Activated naive CD8-positive, alpha-beta T cell treated with anti-CD3 and anti-CD28 coated beads, Interleukin-2, amount 50 U/mL, for 16 hours (primary cell): ENCODE results near the gene SPTBN5.

Experiments used
- DNase-seq: peaks from one replicate; pipeline ENCODE4 v3.0.0-alpha.2; 2020; ENCODE audit warnings: low read depth, low spot score

Gene SPTBN5

DNA sequence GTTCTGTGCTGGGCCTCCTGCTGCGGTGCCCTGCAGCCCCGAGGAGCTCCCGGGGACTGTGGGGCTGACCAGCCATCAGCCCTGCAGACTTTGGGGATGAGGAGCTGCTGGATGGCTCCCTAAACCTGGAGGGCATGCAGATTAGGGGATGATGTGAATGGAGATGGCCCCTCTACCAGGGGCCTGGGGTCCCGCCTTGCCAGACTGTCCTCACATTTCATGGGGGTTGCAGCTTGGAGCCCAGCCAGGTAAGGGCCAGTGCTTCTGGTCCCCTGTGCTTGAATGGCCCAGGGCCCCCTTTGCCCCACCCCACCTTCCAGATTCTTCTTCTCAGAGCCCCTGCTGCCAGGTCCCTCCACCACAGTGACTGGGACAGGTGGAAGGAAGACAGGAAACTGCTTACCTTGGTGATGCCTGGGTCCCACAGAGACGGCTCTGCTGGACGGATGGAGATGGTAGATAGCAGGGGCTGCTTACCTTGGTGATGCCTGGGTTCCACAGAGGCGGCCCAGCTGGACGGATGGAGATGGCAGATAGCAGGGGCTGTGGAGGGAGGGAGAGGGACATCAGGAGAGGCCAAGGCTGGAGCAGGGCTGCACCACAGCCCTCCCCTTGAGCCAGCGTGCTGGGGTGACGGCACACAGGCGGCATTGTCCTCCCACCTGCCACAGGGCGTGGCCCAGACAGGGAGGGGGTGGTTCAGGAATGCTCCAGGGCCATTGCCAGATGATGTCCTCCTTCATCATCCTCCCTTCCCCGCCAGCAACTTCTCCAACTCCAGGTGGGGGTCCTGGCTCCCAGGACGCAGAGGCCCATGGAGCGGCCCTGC is at the start of gene SPTBN5:
Gene SPTBN5 (minus strand): TSS at position 632 of the 829 bp plus-strand sequence. CDS start 556 bp downstream, at position 76.
- DNase-seq = no peak

DNA sequence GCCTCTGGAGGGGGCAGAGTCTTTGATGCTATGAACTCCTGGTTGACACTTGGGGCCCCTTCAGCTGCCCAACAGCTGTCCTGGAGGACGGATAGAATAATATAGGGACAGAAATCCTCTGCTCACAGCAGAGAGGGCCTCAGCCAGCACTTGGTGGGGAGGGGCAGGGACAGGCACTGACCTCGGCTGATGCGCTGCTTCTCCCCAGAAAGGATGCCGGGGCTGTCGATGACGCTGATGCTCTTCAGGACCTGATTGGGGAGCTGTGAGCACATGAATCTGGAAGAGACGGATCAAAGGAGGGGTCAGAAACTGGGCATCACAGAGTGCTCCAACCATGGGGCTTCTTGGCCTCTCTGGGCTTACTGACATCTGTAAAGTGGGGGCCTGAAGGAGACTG is 49.0 kb upstream of the SPTBN5 start:
- no peak for DNase-seq

DNA sequence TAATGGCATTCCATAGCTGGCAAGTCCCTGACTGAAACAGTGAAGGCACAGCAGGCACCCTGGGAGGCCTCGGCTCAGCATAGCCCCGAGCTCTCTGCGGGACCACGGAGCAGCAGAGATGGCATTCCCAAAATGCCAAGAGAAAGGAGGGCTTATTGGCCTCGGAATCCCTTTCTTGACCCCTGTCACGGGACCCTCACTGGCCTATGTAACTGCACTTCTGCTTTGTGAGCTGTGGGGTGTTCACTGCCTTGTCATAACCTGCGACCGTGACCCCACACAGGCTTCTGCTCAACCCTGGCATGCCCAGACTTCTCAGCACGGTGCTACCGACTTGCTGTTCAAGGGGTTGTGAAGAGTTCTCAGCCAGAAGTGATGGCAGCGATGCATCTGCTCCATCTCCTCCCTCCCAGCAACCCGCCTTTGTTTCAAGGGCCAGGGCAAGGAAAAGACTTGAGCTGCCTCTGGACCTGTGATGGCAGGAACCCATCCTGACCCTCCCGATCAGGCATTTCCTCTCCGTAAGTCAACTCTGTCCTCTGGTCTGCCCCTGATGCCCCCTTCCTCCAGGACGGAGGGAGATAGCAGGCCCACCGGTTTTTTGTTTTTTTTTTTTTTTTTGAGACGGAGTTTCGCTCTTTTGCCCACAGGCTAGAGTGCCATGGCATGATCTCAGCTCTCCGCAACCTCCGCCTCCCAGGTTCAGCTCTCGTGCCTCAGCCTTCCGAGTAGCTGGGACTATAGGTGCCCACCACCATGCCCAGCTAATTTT is 48.0 kb upstream of the SPTBN5 start:
- no peak for DNase-seq

DNA sequence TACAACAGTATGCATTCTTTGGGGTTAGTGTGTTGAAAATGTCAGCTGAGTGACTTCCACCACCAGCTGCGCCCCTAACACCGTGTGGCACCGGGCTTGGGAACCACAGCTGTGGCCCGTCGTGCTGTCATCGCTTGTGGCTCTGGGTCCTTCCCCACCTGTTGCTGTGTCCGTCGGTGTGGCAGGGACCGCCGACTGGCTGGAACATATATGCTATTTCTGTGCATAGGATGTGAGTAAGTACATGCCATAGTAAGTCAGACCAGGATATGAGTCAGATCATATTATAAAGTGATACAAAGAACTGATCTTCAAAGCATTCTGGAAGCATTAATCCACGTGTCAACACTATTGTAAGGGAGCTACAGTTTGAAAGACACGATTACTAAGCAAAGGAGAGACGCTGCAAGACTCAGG is 46.6 kb upstream of the SPTBN5 start:
- DNase-seq = no peak

DNA sequence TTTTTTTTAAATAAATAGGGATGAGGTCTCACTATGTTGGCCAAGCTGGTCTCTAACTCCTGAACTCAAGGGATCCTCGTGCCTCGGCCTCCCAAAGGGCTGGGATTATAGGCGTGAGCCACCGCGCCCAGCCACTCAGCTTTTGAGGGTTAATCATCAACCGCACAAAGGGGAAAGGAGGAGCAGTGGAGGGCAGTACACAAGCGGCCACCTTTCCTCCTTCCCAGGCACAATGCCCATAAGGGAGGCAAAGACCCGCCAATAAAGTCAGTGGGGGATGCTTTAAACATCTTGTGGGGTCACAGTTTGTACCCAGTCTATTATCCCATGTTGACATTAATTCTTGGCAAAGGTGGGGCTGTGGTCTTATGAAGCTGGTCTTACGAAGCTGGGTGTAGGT is 46.1 kb upstream of the SPTBN5 start:
- no peak for DNase-seq

DNA sequence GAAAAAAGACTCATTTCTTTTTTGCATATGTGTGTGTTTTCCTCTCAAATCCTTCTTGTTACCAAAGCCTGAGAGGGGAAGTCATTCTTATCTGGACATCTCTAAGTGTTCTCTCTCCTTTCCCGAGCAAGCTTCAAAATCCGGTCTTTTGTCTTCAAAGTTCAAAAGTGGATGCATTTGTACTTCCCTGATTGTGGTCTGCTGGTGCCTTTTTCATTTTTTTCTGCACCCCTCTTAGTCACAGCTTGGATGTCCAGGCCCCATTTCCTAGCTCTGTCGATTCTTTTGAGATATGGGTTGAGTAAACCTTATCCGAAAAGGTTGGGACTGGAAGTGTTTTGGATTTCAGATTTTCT is 43.7 kb upstream of the SPTBN5 start:
- no peak for DNase-seq

DNA sequence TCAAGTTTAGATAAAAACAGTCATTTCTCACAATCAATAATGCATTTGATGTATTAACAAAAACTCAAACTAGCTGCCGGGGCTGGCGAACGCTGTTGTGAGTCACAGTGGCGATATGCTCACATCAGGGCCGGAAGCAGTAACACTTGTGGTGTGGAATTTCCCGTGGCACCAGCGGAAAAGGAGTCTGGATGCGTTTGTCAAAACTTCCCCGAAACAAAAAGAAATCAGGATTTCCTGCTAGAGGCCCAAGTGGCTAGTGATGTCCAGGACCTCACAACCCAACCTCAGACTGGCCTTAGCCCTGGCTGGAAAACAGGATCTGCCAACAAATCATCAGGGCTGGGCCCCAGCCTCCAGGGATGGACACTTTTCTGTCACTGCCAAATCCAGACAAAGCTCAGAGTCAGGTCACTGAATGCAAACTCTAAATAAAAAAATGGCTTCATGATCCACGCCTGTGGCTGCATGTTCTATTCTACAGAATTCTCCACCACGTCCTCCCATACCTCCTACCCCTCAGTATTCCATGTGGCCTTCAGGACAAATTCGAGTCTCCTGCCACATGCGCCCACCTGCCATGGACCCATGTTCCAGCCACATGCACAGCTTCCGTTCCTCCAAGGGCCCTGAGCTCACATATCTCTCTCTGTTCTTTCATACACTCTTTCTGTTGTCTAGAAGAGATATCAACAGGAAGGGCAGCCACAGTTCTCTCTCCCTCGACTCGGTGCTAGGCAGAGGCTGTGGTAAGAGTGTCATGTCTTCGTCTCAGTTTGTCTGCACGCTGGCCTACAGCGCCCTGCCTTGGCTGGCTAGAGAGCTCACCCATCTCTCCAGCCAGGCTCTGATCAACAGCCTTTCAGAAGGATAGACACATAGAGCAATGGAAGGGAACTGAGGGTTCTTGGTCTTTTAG is 43.1 kb upstream of the SPTBN5 start:
- DNase-seq = peak; percentile 10

DNA sequence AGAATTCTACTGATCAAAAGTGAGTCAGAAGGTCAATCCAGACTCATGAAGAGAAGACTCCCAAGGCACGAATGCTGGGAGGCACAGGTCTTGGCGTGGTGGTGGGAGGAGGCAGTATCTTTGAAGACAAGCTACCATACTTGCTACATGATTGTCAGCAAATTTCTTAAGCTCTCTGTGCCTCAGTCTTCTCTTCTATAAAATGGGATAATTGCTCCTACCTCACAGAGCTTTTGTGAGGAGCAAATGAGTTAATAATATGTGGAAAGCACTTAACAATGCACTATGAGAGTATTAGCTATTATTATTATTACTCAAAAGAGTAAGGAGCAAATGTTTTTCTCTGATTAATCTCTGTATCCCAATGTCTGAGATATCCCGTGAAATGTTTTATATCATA is 42.3 kb upstream of the SPTBN5 start:
- DNase-seq = no peak

DNA sequence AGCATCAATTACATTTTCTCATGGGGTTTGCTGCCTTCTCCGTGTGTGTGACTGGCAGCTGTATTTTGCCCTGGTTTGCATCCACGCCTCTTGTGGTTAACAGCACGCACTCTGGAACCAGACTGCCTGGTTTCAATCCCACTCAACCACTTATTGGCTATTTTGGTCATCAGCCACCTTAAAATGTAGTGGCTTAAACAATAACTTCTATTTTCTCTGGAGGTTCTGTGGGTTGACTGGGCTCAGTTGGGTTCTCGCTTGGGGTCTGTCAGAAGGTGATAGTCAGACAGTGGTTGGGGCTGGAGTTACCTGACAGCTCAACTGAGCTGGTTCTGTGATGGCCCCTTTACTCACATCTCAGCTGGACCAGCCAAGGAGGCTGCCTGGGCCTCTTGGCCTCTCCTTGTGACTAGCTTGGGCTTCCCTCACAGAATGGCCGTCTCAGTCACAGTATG is 41.7 kb upstream of the SPTBN5 start:
- DNase-seq = no peak

DNA sequence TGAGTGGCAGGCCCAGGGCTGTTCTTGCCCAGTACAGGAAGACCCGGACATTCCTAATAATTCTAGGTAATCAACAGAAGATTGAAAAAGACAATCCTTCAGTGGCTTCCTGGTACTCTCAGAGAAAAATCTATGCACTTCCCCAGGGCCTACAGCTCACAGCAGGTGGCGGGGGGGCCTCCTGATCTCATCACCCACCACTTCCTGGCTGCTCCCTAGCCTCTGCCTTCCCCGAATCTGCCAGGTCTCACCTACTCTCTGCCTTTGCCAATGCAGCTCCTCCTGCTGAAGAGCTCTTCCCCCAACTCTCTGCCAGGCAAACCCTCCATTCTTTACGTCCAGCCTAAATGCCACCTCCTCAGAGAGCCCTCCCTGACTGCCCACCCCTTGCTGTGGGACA is 41.0 kb upstream of the SPTBN5 start:
- peak; percentile 12 for DNase-seq

DNA sequence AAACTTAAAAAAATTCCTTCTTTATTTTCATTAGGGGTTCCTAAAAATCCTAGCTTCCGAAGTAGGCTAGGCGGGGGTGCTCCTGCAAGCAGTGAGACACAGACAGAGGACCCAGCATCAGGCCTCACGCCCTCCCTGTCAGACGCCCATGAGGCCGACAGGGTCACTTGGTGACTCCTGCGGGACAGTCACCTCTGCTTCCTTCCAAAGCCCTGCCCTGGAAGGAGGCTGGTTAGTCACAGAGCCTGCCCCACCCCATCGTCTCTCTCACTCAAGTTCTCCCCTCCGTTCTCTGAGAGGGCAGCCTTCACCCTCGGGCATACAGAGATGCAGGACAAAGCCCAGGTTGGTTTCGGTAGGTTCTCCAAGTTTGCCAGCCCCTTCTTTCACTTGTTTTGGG is 39.9 kb upstream of the SPTBN5 start:
- DNase-seq = no peak

DNA sequence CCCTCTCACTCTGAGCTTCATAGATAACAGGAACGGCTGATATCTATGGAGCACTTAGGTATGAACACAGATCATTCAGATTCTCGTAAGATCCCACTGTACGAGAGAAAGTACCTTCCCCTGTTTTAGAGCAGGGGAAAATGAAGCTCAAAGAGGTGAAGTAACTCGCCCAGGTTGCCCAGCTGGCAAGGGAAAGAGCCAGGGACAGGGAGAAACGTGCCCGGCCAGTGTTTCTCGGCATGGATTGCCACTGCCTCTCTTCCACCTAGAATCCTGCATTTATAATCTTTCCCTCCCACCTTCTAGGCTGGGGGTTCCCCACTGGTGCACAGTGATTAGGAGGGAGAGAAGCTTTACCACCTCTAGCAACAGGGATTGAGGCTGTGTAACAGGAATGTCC is 39.5 kb upstream of the SPTBN5 start:
- no peak for DNase-seq

DNA sequence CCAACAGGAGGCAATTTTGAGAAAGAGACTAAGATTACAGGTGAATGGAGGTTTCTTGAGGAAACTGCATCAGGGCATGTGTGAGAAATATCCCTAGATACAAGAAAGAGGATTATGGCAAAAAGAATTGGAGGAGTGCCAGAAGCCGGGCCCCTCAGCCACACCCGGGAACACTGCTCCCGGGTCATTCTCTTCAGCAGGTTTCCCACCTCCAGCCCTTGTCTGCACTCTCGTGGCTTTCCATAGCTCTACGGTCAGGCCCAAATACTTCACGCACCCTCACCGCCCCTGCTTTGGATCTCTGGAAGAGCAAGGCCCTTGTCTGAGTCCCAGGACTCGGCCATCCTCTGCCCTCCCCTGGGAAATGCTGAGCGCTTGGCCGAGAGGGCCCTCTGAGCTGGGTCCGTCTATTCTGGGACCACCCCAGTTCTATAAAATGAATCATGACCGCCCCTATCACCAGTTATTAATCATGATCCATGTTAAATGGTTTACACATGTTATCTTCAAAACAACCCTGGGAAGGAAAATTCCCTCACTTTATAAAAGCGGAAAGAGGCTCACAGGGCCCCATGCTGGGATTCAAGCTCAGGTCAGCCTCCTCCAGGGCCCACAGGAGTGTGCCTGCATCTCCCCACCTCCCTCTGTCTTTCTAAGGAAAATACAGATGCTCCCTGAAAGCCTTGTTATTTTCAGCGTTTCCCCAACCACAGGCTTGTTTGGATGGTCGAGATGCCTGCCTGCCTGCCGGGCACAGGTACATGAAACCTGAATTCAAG is 38.8 kb upstream of the SPTBN5 start:
- no peak for DNase-seq

DNA sequence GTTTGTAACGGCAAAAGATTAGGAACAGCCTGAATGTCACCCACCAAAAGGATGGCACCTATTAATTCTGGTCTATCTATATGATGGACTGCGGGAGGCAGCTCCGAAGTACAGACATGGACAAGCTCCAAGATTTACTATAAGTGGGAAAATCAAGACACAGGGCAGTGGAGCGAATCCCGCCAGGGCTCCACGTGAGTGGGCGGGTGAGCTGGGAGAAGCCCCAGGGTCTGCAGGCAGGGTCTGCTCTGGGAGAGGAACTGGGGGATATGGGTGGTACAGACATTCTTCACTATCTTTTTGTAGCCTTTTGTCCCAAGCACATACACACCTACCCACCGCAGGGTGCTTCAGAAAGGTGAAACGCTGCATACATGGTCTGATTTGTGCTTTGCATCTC is 38.2 kb upstream of the SPTBN5 start:
- DNase-seq = no peak

DNA sequence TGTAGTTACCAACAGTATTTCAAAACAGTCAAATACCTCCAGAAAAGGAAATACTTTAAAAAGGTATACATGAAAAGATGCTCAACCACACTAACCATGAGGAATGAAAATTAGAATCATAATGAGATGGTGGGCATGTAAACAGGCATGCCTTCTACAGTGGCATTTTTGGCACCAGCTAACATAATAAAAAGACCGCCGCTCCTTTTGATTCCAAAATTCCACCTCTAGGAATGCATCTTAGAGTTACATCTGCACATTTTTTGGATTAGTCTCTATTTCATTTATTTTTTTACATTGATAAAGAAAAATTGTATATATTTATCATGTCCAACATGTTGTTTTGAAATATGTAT is 37.0 kb upstream of the SPTBN5 start:
- DNase-seq = no peak

DNA sequence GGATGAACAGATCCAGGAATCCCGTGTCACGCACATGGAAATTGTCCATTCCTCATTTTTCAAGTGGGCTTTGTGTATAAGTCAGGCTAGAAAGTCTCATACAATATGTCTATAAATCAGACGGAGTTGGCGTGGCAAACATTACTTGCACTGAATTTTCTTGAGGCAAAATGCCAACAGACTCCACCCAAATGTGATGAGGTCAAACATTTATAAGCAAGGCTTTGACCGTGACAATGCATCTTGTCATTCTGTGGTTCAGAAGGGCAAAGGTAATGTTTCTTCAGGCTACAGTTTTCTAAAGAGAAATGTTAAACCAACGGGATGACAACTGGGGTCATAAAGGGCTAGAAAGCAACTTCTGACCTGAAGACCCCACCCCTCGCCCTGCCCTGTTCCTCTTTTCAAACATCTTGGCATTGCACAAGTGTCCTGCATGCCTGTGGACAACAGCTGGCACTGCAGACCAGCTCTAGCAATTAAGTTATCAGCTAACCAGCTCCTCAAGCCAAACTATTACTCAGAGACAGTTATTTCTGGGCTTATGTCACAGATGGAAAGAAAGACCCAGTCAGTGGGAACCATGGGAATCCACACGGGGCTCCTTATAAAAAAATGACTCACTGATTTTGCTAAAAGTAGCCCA is 36.5 kb upstream of the SPTBN5 start:
- DNase-seq = no peak

DNA sequence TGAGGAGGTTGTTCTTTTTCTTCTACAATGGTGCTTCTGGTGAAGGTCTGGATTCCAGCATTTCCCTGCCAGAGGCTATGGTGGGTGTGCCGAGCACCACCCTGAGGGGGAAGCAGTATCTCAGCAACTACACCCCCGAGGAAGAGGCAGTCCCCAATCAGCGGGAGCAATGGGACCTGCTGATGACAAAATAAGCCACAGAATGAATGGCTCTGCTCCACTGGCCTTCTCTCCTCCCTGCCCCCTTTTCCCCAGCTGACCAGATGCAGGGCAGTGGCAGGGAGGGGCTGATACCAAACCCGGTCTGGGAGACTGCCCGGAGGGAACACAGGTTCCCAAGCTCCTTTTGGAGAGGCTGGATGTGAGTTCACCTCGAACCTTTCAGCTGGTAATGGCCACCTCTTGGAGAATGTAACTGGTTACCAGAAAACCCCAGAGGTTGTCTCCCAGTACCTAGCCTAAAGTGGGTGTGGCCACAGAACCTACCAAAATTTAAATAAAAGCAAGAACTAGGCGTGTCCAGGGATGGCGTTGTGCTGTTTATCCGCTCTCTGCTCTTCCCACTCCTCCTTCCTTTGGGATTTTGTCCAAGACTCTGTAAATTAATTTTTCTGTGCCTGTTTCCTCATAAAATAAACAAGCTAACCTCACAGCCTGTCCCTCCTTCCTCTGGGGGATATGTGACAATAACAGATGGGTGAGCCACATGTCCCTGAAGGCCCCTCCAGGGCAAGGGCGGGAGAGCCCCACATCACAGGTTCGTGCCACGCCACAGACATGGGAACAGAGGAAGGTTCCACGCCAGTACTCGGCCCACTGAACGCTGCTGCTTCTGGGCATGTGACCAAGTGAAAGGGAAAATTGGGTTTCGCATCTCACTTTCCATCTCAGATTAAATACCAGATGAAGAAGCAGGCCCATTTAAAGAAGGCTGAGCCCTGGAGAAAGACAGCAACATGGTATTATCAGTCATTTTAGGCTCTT is 35.1 kb upstream of the SPTBN5 start:
- DNase-seq = no peak

DNA sequence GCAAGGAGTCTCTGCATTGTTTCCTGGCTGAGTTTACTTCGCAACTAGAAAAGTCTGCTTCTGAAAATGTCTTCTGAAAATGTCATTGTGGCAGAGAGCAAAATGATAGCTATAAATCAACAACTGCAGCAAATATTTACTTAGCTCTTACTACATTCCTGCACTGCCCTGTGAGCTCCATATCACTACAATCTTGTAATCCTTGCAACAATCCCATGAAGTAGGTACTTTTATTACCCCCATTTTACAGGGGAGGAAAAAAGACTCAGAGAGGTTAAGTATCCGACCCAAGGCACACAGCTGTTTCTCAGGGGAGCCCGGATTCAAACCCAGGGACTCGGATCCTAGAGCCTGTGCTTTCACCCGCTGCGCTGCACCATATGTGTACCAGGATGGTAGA is 34.2 kb upstream of the SPTBN5 start:
- DNase-seq = no peak

DNA sequence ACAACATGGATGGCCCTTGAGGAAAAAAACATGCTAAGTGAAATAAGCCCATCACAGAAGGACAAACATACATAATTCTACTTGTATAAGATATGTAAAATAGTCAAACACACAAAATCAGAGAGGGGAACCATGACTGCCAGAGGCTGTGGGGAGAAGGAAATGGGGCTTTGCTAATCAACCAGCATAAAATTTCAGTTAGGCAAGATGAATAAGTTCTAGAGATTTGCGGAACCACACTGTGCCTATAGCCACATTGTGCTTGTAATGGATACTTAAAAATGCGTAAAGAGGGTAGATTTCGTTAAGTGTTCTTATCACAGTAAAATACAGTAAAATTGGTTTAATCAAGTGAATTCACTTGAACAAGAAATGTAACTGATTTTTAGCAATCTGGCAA is 33.7 kb upstream of the SPTBN5 start:
- no peak for DNase-seq
